HG03520 (cell line): Measurements from ENCODE around the gene SSTR5.

Source experiments
- ATAC-seq: cut with Tn5 transposase; IDR thresholded peaks from one replicate; pipeline ENCODE4 v1.9.1; 2021; ENCODE audit warnings: mild to moderate bottlenecking, moderate library complexity; ENCODE audit not compliant: unreplicated experiment

SSTR5 gene

DNA sequence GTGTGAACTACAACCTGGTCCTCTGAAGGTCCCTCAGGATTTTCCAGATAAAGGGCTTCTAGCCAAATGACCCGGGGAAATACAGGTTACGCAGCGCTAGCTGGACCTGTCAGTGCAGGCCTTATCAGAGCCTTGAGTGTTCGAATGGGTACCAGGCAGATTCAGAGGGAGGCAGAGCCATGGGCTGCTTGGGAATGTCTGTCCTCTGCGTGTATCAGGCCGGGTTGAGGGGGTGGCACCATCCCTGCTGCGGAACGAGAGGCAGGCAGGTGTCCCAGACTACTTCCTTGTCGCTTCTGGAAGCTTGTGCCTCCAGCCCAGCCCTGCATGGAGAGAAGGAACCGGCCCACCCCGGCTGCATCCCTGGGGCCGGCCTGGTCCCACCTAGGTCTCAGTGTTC is 33.6 kb upstream of the SSTR5 start:
- ATAC-seq: no peak

DNA sequence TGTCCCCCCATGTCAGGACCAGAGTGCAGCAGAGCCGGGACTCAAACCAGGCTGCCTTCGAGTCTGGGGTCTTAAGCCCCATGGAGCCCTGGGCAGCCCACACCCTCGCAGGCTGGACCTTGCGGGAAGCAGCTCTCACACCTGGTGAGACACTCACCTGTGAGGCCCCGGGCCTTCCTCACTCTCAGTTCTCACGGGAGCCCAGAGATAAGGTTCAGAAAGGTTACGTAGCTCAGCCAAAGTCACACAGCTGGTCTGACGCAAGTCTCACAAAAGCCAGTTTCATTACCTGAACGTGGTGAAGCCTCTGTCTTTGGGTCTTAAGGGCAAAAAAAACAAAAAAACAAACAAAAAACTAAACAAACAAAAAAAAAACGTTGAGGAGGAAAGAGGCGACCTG is 32.8 kb upstream of the SSTR5 start:
- no peak for ATAC-seq

DNA sequence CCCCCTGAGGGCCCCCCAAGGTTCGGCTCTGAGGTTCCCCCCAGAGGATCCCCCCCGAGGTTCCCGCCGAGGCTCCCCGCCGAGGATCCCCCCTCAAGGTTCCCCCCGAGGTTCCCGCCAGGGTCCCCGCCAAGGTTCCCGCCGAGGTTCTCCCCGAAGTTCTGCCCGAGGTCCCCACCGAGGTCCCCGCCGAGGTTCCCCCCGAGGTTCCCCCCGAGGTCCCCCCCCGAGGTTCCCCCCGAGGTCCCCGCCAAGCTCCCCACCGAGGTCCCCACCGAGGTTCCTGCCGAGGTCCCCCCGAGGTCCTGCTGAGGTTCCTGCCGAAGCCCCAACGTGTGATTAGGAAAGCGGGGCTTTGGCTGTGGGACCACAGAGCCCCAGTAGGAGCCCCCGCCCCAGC is 32.2 kb upstream of the SSTR5 start:
- no peak for ATAC-seq

DNA sequence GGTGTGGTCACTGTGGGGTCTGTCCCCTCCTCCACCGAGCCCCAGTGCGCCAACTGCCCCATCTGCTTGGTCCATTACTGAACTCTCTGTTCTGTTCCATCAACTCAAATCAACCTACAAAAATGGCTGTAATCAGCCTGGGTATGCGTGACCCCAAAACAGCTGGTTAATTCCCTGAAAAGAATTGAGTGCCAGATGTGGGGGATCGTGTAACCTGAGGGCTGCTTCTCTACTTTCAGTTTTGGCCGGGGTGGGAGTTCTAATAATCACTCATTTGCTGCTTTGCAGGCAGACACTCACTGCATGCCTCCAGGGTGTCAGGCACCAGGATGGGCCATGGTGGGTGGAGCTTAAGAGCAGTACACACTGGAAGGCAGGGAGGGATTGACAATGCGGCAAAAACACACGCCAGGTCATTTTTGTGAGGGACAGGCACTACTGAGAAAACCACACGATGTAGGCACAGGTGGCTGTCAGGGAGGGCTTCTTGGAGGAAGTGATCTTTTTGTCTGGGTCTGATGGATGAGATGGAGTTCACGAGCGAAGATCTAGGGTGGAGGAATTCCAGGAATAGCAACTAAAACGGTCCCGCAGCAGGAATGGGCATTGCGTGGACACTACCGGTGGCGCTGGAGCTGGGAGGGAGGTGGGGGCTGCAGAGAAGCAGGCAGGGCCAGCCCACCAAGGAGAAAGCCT is 30.4 kb upstream of the SSTR5 start:
- ATAC-seq: no peak

DNA sequence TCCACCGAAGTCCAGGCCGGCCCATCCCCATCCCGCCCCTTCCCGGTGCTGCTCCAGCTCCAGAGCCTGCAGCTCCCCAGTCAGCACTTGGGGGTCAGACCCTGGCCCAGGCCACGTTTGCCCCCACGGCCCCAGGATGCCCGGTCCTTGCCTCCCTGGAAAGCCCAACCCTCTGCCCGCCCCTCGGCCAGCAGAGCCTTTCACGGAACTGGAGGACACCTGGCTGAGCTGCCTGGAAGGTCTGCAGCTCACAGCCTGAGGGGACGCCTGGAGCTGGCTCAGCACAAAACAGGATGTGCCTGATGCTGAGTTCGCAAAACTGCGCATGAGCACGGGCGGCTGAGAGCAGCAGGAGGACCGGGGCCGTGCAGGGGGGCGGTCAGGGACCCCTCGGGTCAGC is 29.7 kb upstream of the SSTR5 start:
- ATAC-seq: no peak

DNA sequence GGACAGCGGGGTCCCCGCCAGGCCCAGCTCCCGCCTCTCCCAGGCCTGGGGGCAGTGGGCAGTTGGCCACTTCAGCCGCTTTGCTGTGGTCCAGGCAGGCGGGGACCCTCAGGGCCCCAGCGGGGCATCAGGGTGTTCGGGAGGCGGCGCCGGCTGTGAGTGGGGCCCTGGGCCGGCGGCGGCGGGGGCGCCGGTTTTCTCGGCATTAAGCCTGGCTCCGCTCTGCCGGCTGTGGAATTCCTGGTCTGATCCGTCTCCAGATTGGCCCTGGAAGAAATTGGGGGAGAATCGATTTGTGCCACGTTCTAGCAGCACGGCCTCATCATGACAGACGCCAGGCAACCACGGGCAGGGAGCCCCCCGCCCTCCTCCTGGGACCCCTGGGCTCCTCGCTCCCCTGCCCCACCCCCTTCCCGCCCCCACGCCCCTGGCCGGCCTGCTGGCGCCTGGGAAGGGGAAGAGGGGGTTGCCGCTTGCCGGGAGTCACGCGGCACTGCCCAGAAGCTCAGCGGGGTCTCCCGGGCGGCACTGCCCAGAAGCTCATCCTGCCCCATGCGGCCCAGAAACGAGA is 28.6 kb upstream of the SSTR5 start:
- ATAC-seq: no peak

DNA sequence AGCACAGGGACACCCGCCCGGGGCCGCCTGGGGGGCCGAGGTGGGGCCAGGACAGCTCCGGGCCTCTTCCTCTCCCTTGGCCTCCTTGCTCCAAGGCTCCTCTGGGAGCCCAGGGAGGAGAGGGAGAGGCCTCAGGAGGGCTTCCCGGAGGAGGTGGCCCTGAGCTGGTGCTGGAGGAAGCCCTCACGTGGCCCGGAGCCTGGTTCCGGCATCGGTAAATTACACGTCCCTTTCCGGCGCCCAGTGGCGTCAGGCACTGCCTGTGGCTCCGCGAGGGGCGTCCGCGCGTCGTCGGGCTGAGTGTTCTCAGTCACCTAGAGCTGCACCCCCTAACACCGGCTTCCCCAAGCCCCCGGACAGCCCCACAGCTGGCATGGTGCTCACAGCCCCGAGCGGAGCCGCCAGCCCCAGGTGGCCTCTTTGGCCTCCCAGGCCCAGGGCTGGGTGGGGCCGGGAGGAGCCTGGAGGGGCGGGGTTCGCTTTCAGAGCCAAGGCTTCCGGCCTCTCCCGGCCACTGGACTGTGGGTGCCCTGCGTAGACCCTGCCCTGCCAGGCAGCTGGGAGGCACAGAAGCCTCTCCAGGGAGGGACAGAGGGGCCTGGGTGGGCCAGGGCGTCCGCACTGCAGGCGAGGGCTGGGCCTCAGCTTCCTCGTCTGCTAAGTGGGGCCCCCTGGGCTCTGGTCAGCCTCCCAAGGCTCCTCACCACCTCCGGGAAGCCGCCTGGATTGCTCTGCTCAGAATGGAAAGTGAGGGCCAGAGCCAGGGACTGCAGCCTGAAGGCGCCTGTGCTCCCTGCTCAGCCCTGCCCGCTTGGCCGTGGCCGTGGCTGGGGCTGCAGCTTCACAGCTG is 27.9 kb upstream of the SSTR5 start:
- ATAC-seq: no peak

DNA sequence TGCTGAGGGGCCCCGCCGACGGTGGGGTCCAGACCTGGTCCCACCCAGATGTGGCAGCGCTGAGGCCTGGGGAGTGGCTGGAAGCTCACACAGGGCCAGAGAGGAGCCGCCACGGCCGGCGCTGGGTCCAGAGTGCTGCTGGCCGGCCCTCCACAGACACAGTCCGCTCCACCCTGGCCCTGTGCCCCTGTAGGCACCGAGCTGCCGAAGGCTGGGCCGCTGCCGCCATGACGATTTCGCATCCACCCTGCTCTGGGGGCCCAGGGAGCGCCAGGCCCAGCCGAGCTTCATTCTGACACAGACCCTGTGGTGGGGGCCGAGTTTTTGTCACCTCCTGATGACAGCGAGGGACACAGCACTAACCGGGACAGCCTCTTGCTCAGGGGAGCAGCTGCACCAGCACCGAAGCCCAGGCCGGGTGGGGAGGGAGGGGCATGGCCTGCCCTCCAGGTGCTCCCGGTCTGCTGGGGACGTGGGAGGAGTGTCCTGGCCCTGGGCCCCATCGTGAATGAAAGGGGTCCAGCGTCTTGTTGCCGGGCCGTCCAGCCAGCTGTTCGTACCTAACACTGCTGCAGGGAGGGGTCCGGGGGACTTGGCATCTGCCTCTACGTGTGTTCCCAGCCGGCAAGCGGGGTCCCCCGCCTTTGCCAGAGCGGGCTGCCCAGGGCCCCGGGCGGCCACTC is 27.1 kb upstream of the SSTR5 start:
- no peak for ATAC-seq

DNA sequence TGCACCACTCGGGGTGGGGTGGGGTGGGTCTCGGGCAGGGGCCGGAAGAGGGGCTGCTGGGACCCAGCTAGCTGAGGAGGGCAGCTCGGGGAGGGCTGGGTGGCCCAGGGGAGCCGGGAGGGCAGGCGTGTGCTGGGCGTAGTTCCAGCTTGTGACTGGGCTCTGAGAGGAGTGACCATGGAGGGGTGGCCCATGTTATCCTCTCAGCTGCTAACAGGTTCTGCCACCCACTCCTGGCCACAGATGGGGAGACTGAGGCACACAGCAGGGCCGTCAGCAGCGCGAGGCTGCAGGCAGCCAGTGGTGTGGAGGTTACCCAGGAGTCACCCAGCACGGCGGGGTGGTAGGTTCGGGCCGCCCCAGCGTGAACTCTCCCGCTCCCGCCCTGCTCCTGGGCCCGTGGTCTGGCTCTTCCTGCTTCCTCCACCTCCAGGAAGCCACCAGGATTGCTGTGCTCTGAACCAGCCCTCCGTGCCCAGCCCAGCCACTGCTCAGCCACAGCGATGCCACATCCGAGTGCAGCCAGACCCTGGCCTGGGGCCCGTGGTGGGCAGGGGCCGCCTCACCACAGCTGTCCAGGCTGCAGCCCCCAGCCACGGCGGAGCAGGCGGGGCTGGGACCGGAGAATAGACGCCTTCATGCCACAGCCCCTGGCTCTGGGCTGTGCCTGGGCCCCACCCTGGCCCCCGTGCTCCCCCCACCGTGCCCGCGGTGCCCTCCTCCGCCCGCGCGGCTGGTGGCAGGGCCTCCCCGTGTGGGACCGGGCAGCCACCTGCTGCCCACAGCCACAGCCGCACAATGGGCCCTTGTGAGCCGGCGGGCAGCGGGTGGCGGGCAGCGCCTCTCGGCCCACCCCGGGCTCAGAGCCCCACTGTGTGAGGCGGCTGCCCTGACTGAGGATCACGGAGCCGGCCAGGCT is 26.3 kb upstream of the SSTR5 start:
- ATAC-seq: no peak

DNA sequence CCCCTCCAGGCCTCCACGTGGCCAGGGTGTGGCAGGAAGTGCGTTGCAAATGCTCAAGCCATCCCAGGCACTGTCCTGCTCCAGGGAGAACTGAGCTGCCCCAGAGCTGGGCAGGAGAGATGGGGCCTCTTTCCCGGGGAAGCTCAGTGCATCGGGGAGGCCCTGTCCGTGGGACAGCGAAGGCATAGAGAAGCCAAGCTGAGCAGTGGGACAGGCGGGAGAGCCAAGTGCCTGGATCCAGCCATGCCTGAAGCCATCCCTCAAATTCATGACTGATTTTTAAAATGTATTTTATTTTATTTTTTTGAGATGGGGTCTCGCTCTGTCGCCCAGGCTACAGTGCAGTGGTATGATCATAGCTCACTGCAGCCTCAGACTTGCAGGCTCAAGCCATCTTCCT is 25.4 kb upstream of the SSTR5 start:
- no peak for ATAC-seq

DNA sequence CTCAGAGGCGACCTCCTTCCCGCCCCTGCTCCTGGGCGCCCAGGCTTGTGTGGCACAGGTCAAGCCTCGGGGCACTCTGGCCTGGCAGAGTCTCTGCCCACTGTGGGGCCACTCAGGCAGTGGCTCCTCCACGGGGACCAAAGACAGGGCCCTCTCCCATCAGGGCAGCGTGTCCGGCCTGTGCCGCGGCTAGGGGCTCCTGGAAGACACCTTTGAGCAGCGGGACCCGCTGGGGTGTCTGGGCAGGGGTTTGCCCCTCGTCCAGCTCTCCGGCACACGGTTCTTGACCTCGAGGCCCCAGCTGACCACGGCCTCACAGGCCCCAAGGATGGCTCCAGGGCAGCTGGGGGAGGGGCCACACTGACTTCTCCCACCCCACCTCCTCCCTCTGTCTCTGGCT is 24.7 kb upstream of the SSTR5 start:
- no peak for ATAC-seq

DNA sequence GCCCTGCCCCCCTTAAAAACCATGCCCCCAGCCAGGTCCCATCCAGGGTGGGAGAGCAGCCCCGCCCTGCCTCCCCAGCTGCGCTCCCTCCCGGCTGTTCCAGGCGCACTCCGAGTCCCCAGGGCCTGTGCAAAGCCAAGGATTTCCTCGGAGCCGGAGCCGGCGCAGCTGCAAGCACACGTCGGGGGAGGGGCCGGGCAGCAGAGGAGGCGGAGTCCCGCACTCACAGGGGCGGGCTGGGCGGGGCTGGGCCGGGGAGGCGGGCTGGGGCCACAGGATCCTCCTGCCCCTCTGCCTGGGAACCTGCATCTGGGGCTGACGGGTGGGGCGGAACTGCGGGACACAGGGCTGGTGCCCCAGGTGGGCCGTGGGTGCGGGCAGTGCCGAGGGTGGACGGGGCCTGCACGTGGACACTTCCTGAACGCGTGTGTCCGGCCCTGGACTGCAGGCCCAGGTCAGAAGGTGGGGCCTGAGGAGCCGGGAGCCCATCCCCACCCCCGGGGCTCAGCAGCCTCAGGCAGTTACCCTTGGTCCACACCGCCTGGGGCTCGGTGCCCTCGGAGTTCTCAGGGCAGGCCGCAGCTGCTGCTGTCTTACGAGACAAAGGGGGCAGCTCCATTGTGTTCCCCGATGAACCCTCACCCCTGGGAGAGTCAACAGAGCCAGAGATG is 24.0 kb upstream of the SSTR5 start:
- ATAC-seq: no peak

DNA sequence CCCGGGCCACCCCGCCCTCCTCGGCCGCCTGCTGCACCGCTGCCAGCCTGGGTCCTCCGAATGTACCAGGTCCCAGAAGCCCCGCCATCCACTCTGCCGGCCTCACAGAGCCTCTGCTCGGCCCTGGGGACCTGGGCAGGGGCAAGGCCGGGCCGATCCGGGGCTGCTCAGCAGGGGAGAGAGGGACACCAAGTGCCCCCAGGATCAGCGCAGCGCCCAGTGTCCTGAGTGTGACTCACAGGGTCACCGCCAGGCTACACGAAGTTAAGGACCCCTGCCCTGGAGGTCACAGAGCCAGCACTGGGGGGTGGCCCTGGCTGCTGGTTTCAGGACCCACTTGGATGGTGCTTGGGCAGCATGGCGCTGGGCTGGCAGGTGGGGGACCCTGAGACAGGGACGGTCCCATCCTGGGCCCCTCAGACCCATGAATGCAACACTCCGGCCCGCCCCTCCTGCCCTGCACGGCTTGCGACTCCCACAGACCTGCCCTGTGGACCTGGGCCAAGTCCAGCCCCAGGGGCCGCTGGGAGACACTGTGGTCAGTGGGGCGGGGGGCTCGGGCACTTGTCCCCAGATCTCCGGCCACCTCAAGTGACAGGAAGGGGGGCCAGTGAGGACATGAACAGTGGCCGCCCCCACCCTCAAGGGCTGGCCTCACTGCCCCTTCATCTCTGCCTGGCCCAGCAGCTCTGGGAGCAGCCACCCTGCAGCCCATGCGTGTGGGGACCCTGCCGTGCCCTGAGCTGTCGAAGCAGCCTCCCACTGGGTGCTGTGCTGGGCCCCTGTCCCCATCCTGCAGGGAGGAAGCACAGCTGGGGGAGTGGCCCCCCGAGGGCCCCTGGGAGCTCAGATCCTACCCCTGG is 23.2 kb upstream of the SSTR5 start:
- no peak for ATAC-seq

DNA sequence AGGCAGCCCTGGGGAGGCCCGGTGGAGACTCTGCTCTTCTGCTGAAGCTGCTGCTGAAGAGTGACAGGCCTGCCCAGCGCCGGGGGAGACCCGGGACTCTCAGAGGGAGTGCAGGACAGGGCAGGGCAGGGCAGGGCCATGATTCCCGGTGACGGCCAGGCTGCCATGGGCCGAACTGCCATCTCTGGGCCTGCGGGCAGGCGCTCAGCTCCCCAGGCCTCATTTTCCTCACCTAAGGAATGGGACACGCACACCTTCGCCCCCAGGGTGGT is 22.6 kb upstream of the SSTR5 start:
- ATAC-seq: no peak

DNA sequence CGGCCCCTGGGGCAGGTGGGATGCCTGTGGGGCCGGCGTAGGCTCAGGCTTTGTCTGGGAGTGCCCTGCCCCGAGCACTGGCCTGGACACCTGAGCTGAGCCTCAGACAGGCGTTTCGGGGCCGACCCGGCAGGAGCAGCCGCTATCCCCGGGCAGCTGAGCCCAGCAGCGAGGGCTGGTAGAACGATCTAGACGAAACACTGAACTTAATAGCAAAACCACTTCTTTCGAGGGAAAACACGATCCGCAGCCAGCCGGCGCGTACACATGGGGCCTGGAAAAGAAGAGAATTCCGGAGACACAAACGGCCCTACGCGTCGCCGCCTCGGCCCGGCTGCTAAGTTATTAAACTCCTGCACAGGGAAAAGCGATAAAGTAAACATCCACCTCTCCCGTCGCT is 22.0 kb upstream of the SSTR5 start:
- no peak for ATAC-seq

DNA sequence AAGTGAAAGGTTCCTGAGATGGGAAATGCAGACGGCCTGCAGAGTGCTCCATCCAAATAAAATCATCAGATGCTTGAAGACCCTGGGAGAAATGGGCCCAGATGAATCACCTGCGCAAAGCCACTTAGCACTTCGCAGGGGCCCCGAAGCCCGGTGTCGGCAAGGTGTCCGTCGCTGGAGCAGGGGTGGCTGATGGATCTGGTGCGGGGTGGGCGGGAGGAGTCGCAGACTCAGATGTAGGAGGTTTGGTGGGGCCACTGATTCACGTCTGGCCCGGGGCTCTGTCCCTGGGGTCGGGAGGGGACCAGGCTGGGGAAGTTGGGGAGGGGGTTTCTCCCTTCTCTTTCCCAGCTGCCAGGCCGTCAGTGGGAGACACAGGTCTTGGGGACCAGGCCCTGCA is 21.6 kb upstream of the SSTR5 start:
- no peak for ATAC-seq

DNA sequence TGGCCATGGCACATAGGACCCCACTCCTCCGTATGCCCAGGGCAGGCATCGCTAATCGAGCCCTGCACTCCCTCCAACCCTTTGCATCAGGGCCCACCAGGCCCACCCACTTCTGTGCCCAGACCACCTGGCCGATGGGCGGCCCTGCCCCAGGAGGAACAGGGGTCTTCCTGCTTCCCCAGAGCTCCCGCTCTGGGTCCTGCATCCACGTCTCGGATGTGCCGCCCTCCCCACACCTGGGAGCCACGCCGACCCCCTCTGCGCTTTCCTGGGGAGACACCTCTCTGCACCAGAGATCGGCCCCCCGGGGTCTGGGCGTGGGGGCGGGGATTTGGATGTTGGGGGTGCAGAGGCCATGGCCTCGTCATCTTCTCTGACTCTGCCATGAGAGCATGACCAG is 21.1 kb upstream of the SSTR5 start:
- ATAC-seq: no peak

DNA sequence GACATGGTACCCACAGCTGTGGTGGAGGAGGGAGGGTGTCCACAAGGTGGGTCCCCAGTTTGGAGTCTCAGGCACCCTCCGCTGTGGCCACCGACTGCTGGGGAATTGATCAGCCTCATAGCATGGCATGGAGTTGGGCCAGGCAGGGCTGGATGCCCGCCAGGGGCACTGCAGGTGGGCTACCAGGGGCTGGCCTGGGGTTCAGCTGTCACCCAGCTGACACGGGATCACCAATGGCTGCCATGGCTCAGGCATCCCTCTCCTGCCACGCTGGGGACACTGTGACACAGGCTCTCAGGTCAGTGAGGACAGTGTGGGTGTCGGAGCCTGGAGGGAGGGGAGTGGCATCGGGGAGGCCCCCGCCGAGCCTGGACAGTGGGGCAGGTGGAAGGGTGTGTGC is 19.8 kb upstream of the SSTR5 start:
- no peak for ATAC-seq

DNA sequence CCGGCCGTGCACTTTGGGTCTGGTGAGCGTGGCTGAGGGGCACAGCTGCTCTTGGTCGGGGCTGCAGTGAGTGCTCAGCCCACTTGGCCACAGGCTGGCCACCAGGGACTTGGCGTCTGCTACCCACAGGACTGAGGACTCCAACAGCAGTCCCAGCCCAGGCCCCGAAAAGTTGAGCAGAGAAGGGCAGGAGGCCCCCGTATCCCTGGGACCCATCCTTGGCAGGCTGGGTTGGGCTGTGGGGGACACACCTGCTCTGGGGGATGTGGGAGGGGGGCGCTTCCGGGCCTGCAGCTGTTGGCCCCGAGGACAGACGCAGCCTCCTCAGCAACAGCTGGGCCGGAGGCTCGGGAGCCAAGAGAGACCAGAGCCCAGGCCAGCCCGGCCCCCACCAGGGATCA is 19.4 kb upstream of the SSTR5 start:
- ATAC-seq: no peak
